GM21529 (cell line): ENCODE data around the gene ATG7.
"Not testable (repeated sequence)": the region's sequence is repeated elsewhere in the genome, so short reads cannot be mapped to it uniquely, and the experiment has no call there.

ENCODE experiments used
- ATAC-seq: cut with Tn5 transposase; IDR thresholded peaks from one replicate; pipeline ENCODE4 v1.9.1; 2021; ENCODE audit not compliant: unreplicated experiment

The ATG7 gene

DNA sequence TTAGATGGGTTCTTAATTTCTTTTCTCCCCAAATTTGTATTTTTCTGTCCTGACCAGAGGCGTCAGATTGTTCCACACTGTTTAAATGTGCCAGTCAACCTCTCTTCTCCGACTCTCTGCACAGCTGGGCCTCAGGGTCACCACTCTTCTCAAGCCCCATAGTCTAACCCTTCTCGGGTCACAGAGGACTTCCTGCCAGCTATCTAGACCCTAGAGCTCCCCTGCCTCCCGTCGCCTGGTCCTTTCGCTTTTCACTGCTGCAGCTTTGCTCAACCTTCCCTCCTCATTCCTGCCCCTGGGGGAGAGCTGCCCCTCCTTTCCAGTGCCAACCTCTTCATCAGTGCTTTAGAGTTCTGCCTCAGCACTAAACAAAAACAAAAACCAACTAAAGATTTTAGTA is 151.7 kb downstream of the ATG7 start:
- no peak for ATAC-seq

DNA sequence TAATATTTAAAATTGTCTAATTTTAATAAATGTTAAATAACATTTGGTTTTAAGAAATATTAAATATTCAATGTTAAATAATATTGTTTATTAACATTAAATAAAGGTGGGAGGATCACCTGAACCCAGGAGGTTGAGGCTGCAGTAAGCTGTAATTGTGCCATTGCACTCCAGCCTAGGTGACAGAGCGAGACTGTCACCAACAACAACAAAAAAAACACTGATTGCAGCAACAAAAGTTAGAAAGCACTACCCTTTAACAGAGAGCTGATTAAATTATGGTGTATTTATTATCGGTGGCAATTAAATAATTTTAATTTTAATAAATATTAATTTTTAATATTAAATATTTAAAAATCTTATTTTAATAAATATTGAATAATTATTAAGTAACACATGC is 152.1 kb downstream of the ATG7 start:
- ATAC-seq, result no peak

- ATAC-seq, result no peak
Measured at GRCh38 chr3:11430207-11430606, 158.0 kb downstream of the ATG7 start.

DNA sequence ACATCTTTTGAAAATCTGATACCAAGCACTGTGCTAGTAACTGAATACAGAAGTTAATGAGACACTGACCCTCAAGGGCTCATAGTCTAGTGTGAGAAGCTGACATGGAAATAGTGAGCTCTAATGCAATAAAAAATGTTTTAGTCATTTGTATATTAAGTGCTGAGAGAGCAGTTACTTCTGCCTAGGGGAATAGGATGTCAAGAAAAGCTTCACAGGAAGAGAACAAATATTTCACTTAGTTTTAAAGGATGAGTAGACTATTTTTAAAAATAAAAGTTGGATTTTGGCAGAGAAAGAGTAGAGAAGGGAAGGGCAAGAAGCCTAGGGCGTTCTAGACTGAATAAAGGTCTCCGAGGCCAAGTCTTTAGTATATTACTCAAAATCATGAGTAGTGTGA is 158.4 kb downstream of the ATG7 start:
- ATAC-seq, result no peak

DNA sequence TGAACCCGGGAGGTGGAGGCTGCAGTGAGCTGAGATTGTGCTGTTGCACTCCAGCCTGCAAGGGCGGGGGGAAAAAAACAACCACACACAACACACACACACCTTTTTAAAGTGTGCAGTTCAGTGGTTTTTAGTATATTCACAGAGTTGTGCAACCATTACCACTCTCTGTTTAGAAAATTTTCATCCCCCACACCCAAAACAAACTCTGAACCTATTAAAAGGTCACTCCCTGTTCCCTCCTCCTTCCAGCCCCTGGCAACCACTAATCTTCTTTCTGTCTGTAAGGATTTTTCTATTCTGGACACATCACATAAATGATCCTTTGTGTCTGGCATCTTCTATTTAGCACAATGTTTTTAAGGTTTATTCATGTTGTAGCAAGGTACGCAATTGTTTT is 159.1 kb downstream of the ATG7 start:
- ATAC-seq, result no peak

GRCh38 chr3:11434017-11434526 is 161.9 kb downstream of the ATG7 start:
- ATAC-seq, result no peak

DNA sequence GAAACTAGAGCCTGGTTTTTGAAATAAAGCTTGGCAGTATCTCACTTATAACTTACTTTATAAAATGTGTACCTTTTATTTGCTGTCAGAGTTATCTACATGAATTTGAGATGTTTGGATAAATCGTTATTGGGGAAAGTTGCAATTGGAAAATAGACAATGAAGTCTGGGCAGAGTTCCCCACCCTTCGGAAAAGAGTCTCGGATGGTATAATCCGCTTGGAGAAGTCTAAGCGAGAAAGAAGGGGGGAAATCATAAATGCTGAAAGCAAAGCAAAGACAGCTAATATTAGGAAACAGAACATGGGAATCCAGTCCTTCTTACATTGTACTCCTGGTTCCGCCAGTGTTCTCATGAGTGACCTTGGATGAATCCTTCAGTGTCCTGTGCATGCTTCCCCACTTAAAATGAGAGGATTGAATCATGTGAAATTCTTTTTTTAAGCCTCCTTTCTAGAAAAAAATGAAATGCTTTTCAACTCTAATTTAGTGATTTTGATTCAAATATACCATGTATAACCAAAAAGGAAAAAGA is 162.4 kb downstream of the ATG7 start:
- ATAC-seq, result no peak

DNA sequence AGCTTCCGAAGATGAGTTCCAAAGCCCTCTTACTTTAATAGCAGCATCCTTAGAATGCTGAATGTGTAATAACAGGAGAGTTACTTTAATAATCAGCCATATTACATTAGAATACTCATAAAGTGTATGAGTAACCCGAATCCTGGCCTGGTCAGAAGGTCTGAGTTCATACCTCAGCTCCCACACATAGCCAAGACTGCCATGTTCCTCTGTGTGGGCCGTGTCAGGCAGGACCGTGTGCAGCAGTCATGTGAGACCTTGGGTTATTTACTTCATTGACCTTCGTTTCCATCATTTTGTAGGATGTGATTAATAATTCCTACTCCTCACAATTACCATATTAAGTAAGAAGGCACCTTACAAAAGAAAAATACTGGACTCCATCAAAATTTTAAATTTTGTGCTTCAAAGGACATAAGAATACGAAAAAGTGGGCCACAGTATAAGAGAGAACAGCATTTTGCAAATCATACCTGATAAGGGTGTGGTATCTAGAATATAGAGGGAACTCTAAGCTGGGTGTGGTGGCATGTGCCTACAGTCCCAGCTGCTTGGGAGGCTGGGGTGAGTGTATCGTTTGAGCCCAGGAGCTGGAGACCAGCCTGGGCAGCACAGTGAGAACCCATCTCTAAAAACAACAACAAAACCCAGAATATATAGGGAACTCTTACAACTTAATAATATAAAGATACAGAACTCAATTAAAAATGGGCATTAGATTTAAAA is 163.4 kb downstream of the ATG7 start:
- ATAC-seq, result no peak

DNA sequence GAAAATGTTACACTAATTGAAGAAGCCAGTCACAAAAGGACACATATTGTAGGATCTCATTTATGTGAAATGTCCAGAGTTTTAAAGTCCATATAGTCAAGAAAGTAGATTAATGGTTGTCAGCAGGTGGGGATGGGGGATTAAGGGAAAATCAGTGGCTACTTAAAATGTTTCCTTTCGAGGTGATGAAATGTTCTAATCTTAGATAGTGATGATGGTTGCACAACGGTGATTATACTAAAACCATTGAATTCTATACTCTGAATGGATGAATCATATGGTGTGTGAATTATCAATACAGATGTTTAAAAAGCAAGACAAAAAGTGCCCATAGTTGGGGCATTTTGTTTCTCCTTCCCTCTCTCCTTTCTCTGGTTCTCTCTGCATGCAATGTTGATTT is 164.6 kb downstream of the ATG7 start:
- ATAC-seq, result no peak

GRCh38 chr3:11437506-11437905 is 165.3 kb downstream of the ATG7 start:
- no peak for ATAC-seq

GRCh38 chr3:11438646-11439045 is 166.4 kb downstream of the ATG7 start:
- no peak for ATAC-seq

DNA sequence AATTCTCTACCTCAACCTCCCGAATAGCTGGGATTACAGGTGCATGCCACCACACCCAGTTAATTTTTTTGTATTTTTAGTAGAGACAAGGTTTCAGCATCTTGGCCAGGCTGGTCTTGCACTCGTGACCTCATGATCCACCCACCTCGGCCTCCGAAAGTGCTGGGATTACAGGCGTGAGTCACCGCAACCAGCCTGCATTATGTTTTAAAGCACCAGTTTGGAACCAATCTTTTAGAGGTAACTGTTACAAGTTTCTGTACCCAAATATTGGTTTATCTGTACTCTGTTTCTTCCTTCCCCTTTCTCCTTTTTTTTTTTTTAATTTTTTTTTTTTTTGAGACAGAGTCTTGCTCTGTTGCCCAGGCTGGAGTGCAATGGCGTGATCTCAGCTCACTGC is 169.1 kb downstream of the ATG7 start:
- ATAC-seq, result not testable (repeated sequence)

DNA sequence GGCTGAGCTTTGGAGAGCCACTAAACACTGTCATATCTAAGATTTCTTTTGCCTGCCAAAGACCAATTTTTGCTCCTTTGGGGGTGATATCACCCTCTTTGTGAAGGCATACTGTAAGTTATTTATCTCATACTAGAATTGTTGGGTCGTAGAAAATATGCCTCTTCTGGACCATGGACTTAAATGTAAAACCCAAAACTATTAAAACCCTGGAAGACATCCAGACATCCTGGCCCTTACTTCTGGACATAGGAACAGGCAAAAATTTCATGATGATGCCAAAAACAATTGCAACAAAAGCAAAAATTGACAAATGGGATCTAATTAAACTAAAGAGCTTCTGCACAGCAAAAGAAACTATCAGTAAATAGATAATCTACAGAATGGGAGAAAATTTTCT is 172.2 kb downstream of the ATG7 start:
- no peak for ATAC-seq

DNA sequence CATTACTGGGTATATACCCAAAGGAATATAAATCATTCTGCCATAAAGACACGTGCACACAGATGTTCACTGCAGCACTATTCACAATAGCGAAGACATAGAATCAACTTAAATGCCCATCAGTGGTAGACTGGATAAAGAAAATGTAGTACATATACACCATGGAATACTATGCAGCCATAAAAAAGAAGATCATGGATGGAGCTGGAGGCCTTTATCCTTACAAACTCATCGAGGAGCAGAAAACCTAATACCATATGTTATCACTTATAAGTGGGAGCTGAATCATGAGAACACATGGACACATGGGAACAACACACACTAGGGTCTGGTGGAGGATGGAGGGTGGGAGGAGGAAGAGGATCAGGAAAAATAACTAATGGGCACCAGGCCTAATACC is 173.0 kb downstream of the ATG7 start:
- ATAC-seq, result not testable (repeated sequence)

DNA sequence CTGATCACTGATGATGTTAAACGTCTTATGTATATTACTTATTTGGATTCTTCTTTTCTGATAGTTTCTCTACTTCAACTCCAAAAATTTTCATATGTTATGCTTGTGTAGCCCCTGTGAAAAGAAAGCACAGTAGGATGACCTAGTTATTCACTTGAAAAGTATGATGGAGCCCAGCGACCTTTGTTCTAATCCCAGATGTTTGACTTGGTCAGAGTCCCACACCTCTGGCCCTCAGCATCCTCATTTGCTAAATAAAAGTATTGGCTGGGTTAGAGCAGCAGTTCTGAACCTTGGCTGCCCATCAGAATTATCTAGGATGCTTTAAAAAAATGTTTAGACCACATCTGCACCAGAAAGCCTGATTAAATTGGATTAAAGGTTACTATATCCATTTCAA is 173.7 kb downstream of the ATG7 start:
- no peak for ATAC-seq

GRCh38 chr3:11447584-11448200 is 175.5 kb downstream of the ATG7 start:
- ATAC-seq, result no peak

GRCh38 chr3:11450015-11450414 is 177.8 kb downstream of the ATG7 start:
- no peak for ATAC-seq

GRCh38 chr3:11452312-11452711 is 180.1 kb downstream of the ATG7 start:
- ATAC-seq, result no peak

GRCh38 chr3:11452885-11453847 is 181.0 kb downstream of the ATG7 start:
- no peak for ATAC-seq

DNA sequence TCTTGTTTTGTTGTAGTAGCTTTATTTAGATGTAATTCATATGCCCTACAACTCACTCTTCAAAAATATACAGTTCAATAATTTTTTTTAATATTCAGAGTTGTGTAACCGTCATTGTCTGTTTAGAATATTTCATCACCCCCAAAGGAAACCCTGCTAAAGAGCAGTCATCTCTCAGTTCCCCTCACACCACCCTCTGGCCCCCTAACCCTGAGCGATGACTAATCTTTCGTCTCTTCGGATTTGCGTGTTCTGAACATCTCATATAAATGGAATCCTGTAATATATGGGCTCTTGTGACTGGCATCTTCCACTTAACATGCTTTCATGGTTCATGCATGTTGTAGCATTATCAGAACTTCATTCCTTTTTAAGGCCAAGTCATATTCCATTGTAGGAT is 183.8 kb downstream of the ATG7 start:
- no peak for ATAC-seq

DNA sequence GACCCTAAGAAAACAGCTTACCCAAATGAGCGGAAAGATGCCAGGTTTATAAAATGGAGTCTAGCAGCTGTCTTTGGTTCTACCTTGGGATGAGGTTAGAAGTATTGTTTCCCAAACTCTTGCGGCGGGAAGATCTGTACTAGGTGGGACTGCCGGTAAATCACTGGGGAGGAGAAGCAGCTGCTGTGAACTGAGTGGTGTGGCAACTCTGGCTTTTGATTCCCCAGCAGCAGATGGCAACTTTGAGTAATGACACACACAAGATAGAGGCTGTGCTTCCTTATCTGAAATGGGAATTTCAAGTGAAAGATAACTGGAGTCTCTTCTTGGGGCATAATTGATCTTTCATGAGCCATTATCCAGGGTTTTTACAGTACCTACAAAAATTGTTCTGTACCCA is 184.9 kb downstream of the ATG7 start:
- no peak for ATAC-seq
